HG03103 (cell line): ENCODE results near the gene TRAM2.
A peak's percentile ranks its signal among the peaks of the same experiment; 100 is the strongest.

Source experiments
- ATAC-seq: cut with Tn5 transposase; IDR thresholded peaks from one replicate; pipeline ENCODE4 v1.9.1; 2021; ENCODE audit warnings: low read depth; ENCODE audit not compliant: unreplicated experiment

The TRAM2 gene

GRCh38 chr6:52571099-52571755, 5.6 kb downstream of the TRAM2 start:
- ATAC-seq = no peak

DNA sequence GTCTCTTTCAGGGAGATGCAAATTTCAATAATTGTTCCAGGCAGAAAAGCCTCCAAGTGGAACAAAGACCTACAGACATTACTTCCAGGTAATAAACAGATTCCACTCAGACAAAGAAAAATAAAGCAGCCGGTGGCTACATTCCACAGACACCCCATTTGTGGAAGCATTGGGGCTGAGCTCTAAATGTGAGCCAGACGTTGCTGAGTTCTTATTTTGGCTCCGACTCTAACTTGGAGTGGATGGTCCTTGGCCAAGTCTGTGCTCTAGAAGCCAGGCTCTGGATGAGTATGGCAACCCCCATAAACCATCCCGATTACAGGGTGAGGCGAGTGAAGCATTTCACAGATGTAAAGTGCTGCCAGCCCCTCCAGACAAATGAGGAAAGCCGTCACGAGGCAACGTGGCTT, 6.6 kb downstream of the TRAM2 start:
- no peak for ATAC-seq

DNA sequence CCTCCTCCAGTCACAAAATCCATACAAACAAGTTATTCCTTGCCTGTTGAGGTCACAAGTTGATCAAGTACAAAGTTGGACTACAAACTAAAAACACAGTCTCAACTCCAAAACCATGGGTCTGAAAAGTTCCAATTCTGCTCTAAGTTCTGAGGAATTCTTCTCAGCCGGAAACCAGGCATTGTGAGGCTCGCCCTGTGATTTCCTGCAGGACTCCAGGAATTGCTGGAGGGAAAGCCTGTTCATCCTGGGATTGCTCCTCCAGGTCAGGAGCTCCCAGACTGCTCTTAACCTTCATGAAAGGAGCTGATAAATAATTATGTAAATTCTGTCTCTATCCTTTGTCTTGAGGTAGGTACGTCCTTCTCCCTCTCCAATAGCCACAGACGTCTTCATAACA, 8.5 kb downstream of the TRAM2 start:
- ATAC-seq = no peak

DNA sequence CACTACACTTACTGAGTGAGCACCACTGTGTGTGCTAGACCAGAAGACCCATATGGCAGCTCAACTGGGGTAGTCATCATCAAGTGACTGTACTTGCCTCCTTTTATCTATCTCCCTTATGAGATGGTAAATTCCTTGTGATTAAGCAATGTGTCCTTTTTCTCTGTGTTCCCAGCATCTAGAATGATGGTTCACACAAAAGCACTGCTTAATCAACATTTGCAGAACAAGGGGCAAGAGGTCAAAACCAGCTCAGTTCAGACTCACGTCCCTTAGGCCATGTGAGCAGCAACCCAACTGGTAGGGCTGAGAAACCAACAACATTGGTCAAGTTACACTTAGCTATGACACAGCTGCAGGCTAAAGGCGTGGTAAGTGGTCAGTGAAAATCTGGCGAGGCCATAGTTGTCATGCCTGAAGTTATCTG, 10.0 kb downstream of the TRAM2 start:
- no peak for ATAC-seq

DNA sequence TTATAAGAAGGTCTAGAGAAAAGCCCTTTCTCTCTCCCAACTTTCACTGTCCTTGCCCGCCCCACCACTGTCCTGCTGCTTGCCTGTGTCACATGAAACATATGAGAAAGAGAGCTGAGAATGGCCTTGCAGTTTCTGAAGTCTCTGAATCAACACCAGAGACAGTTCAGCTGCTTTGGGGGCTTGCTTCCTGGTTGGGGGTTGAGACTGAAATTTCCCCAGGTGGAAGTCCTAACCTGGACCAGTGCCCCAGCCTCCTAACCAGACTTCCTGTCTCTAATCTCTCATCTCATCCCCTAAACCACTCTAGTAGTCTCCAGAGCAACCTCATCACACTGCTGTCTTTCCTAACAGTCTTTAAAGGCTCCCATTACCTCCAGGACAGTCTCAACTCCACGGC, 10.7 kb downstream of the TRAM2 start:
- ATAC-seq = peak; percentile 46

GRCh38 chr6:52564856-52565255, 12.0 kb downstream of the TRAM2 start:
- ATAC-seq = no peak

DNA sequence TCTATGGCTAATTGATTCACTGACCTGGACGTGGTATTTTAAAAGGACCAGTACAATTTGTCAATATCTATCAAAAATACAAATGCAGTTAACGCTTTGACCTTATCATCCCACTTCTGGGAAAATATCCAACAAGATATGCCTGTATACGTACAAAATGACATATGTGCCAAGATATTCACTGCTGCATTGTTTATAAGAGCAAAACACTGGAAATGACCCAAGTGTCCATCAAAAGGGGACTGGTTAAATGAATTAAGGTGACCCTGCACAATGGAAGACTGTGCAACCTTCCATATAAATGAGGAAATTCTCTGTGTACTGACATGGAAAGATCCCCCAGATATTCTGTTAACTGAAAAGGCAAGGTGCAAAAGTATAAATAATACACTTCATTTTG, 13.9 kb downstream of the TRAM2 start:
- no peak for ATAC-seq

- no peak for ATAC-seq
Measured at GRCh38 chr6:52560462-52560861, 16.4 kb downstream of the TRAM2 start.

- no peak for ATAC-seq
Measured at GRCh38 chr6:52558266-52559000, 18.4 kb downstream of the TRAM2 start.

DNA sequence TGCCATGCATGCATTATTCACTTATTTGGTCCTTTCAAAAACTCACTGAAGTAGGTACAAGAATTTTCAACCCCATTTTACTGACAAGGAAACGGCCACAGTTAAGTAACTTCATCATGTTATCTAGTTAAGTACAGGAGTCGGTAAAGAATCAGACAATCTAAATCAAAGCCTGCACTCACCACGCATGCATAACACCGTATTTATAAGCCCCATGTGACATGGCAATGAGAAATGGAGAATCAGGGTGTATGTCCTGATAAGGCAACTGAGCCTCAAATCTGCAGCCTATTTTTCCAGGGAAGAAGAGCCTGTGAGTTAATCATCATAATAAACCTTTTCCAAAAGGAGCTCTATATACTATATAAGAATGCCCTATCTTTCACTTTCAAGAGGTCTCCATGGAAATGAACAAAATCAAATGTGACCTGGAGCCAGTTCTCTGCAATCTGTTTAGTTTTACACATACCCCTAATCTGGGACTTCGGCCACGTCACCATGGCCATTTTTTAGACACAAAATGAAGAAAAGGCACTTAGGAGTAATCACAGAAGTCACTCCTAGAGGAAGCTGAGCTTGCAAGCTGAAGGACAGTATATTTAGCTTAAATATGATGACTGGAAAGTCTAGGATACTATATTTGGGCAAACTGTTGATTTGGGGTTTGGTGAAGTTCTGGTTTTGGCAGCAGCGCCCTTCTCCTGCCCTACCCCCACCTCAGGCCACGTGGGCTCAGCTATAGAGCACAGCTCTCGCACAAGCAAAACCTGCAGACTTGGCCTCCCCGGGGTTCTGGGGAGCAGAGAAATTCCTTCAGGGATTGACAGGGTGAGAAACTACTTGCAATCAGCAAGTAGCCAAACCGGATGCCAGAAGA, 19.2 kb downstream of the TRAM2 start:
- no peak for ATAC-seq

DNA sequence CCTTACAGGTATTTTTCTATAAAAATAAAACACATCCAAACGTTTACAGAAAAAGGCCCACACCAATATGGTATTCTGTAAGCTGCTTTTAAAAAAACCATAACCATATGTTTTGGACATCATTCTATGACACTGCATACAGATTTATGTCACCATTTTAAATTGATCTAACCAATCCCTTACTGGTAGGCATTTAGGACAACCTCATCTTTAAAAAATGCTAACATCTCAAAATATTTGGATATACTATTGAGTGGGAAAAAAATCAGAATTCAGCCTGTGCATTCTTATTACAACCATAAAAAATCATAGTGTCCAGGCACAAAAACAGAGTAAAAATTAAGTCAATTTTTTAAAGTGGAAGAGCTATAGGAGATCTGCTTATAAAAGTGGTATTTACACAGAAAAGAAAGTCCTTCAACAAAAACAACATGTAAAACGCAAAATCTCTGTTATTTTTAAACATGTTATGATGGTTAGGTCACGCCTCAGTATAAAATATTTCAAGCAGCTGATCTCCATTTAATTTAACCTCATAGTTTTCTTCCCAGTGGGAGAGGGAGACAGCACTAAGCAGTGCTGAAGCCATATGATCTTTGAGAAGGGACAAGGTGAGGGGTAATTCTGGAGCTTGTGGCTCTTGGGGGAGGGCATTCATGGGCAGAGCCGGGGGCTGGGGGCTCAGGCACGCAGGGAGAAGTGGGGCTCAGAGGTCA, 21.2 kb downstream of the TRAM2 start:
- ATAC-seq = no peak

DNA sequence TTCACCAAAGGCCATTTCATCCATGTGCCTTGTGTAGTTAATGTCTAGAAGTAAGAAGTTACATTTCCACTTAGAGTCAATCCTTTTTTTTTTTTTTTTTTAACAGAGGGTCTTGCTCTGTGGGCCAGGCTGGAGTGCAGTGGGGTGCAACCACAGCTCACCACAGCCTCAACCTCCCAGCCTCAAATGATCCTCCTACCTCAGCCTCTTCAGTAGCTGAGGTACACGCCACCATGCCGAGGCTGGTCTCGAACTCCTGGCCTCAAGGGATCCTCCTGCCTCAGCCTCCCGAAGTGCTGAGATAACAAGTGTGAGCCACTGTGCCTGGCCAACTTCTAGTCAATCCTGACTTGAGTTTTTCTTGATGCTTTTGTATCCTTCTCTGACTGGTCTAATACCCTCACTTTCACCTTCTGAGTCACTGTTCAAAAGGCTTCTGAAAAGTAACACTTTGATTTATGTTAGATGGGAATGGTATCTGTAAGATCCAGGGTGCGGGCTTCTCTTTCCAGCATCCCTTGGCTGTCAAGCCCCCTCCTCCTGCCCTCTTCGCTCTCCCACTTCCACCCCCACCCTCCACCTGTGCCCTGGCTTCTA, 22.1 kb downstream of the TRAM2 start:
- no peak for ATAC-seq

DNA sequence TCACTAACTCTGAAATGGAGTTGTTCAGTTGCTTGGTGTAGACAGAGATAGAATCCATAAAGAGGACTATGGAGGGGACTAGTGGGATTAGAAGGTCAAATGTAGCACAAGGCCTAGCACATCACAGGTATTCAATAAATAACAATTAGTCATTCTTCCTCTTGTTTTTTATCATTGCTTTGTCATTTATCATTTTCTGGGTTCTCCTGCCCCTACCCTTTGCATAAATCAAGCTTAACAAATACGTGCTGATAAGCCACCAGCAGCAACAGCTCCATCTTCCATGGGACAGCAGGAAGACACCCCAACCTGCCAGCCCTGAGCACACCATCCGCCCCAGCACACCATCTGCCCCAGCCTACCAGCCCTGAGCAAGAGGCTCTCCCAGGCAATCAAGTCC, 23.1 kb downstream of the TRAM2 start:
- ATAC-seq = no peak

DNA sequence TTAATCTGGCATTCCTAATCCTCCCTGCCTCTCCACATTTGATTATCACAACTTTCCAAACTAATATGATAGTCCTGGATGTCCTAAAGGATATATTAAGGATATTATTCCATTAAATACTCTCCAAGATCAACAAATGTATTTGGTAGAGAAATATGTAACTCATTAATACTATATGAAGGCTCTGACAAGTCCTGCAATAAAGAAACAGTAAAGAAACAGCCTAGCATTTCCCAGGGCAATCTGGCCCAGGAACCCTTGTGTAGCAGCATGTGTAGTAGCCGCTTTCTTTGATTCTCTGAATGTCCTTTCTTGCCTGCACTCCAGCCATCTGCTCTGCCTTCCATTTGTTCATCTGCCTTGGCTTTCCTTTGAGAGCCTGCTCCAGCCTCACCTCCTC, 23.7 kb downstream of the TRAM2 start:
- no peak for ATAC-seq

- ATAC-seq = peak; percentile 88
Measured at GRCh38 chr6:52552278-52552643, 24.6 kb downstream of the TRAM2 start.

GRCh38 chr6:52551483-52552277, 25.2 kb downstream of the TRAM2 start:
- no peak for ATAC-seq

DNA sequence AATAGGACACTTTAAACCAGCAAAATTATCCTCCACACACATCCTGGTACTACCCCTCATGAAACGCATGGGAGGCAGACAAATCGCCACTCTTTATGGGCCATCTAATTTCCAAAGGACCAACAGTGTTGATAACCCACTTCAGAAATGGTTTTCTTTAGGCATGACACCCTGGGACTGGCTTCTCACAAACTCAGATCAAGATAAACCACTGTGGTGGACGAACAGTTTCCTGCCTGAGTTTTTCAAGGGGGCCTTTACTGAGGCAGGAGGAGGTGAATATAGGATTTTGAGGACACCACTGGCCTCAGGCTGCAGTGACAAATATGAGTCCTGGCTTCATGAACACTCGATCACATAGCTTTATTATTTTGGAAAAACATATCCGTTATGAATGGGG, 26.0 kb downstream of the TRAM2 start:
- ATAC-seq = no peak

DNA sequence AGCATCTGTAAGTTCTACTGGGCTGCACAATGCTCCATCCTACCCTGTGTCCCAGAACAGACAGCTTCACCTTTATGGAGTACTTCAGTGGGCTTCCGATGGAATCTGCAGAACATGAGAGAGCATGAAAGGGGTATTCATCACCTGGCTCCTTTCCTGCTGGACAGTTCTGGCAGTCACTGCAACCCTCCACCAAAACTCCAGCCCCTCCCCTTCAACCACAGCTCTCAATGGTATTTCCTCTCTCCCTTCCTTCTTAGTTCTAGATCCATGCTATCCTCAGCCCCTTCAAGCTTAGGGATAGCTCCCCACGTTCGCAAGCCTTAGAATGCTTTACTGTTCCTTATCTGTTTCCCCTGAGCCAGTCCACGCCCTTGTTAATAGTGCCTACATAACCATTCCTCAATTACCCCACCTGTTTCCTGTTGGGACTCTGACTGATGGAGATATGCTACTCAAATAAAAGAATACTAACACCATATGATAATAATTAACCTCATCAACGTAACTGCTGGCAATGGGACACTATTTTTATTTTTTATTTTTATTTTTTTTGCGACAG, 26.8 kb downstream of the TRAM2 start:
- ATAC-seq = no peak

GRCh38 chr6:52549428-52549827, 27.4 kb downstream of the TRAM2 start:
- no peak for ATAC-seq
